Body of pancreas (tissue), 4 donors: Measurements from ENCODE around the gene KNSTRN. TPM values are rescaled to one million over a fixed set of nuclear protein-coding genes. Genes with fewer than 3 reads are reported as not detected.

Experiments used
- ATAC-seq: fragments of 150-250 bp; one replicate; pipeline ENCODE4 v1.9.1; 2016
- DNase-seq, 4 donors: peaks; one replicate each; pipeline ENCODE4 v3.0.0-alpha.2; 2019
- H3K27ac ChIP-seq, 4 donors: fragments of 200-600 bp; sonication (generic); 1 replicate in 3 of 4; 2 replicates in 1 of 4; pipeline versions ENCODE4 v1.5.1 to v1.6.1; 2016 to 2019; ENCODE audit warnings: mild to moderate bottlenecking in 1 of 4, mixed read lengths in 1 of 4, moderate library complexity in 1 of 4
- H3K27me3 ChIP-seq, 2 donors: fragments of 200-600 bp; sonication (generic); one replicate each; pipeline ENCODE4 v1.6.0; 2016; ENCODE audit warnings: mild to moderate bottlenecking in 1 of 2
- H3K36me3 ChIP-seq, 2 donors: fragments of 200-600 bp; sonication (generic); replicated peaks in 1 of 2; 2 replicates each; pipeline ENCODE4 v1.5.1; 2016; ENCODE audit warnings: low read depth in 2 of 2; ENCODE audit not compliant: insufficient read depth in 1 of 2
- H3K4me1 ChIP-seq: fragments of 200-600 bp; sonication (generic); one replicate; pipeline ENCODE4 v1.6.0; 2016
- H3K4me3 ChIP-seq, 2 donors: fragments of 200-600 bp; sonication (generic); 1 replicate in 1 of 2; 2 replicates in 1 of 2; pipeline ENCODE4 v1.5.1; 2016 to 2019
- H3K9me3 ChIP-seq, 3 donors: fragments of 200-600 bp; sonication (generic); 1 replicate in 2 of 3; 2 replicates in 1 of 3; pipeline ENCODE4 v1.5.1; 2016
- CTCF ChIP-seq, 7 experiments: fragments of 450-650 bp in 4 of 7; fragments of 200-600 bp in 3 of 7; sonication (generic) in 3 of 7; IDR thresholded peaks; one replicate each; pipeline ENCODE4 v1.5.1; 2016 to 2019; ENCODE audit warnings: antibody characterized with exemption in 7 of 7
- POLR2A ChIP-seq, 3 donors: fragments of 450-650 bp; IDR thresholded peaks; one replicate each; pipeline ENCODE4 v1.6.1; 2016; ENCODE audit warnings: antibody characterized with exemption in 3 of 3, mild to moderate bottlenecking in 2 of 3
- WGBS, 2 donors: methylation state at CpG; one replicate each; pipeline ENCODE4 v1.1.5; 2017; 5-methylcytosine and 5-hydroxymethylcytosine counted together
- intact Hi-C: fragments of 100-400 bp; cut with DNase I; formaldehyde crosslinking; loops from one replicate; pipeline ENCODE4 v1.15.1; 2023
- total RNA-seq, 2 donors: library from RNA; depleted of rRNA; stranded (reverse); fragments of >200 nt; gene quantifications; one replicate each; pipeline ENCODE4 v1.1.0, GENCODE V29; 2016

KNSTRN gene
- total RNA-seq, 2 donors from 2014 or later = 3.3 to 5.7 TPM

DNA sequence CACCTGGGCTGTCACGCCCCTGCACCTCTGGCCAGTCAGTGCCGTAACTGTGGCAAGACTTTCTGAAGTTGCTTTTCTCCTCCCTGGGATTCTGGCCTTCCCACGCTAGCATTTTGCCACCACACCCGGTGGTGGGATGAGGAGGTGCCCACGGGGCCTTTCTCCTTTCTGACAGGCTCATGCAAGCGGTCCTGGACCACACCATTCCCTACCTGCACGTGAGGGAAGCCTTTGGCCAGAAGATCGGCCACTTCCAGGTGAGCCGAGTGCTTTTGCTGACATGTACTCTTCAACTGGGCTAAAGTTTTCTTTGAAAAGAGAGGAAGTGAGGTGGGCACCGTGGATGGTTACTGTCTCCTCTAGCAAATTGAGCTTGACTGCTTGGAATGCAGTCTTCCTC is 32.7 kb downstream of the KNSTRN start:
- TF ChIP-seq POLR2A (IDR thresholded peaks at IDR 0.05) (no peak), CTCF (IDR thresholded peaks at IDR 0.05) (no peak)
- peaks cover 0 to 17% of the 10 kb centered on the region in 2 donors for H3K36me3 ChIP-seq
- intact Hi-C loops = loop anchor here (5.0 kb wide), 1 partner anchor 48 kb away; no protein-coding TSS in a partner anchor
- H3K4me3 ChIP-seq = no peak overlapping the region
- H3K27ac ChIP-seq = no peak overlapping the region
- ATAC-seq (no peak), DNase-seq (no peak)
- no peaks in the 10 kb centered on the region for H3K9me3 ChIP-seq
- peaks cover 24% of the 10 kb centered on the region for H3K4me1 ChIP-seq
- WGBS, 2 donors = 89 to 90% methylated on average over 1 to 10 of the region's 10 CpGs
- no peaks in the 10 kb centered on the region for H3K27me3 ChIP-seq

DNA sequence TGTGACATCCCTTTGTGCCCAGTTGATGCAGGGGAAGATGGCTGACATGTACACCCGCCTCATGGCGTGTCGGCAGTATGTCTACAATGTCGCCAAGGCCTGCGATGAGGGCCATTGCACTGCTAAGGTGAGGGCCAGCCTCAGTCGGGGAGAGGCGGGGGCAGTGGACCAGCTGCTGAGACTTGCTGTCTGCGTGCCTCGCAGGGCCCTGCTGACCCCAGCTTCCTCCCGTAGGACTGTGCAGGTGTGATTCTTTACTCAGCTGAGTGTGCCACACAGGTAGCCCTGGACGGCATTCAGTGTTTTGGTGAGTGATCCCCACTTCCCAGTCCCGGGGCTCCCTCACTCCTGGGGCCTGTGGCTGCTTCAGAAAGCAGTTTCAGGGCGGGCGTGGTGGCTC is 33.5 kb downstream of the KNSTRN start:
- intact Hi-C loops = loop anchor here (5.0 kb wide), 1 partner anchor 49 kb away; no protein-coding TSS in a partner anchor
- H3K36me3 ChIP-seq = peaks cover 0 to 15% of the 10 kb centered on the region in 2 donors
- 95 to 100% methylated on average over 4 to 13 of the region's 14 CpGs for WGBS, 2 donors

GRCh38 chr15:40418126-40418525 is 35.6 kb downstream of the KNSTRN start:
- H3K4me1 ChIP-seq = peaks cover 32% of the 10 kb centered on the region
- peaks cover 0 to 15% of the 10 kb centered on the region in 2 donors for H3K36me3 ChIP-seq
- 93 to 95% methylated on average over 7 to 10 of the region's 10 CpGs for WGBS, 2 donors
- H3K27me3 ChIP-seq = no peaks in the 10 kb centered on the region
- no peaks in the 10 kb centered on the region for H3K9me3 ChIP-seq
- ATAC-seq (no peak), DNase-seq (no peak)
- H3K27ac ChIP-seq = no peak overlapping the region
- H3K4me3 ChIP-seq = no peak overlapping the region
- intact Hi-C loops = loop anchor here (5.0 kb wide), 1 partner anchor 51 kb away; no protein-coding TSS in a partner anchor
- no peak for TF ChIP-seq CTCF (IDR thresholded peaks at IDR 0.05)
- TF ChIP-seq POLR2A (IDR thresholded peaks at IDR 0.05) = no peak

More for the DNA sequence above, 33.5 kb downstream of the KNSTRN start:
- no peaks in the 10 kb centered on the region for H3K27me3 ChIP-seq
- H3K27ac ChIP-seq = no peak overlapping the region
- H3K9me3 ChIP-seq = no peaks in the 10 kb centered on the region
- no peak for DNase-seq
- no peak for TF ChIP-seq POLR2A (IDR thresholded peaks at IDR 0.05)
- no peak for TF ChIP-seq CTCF (IDR thresholded peaks at IDR 0.05)
- H3K4me3 ChIP-seq = no peak overlapping the region
- H3K4me1 ChIP-seq = peaks cover 32% of the 10 kb centered on the region
- ATAC-seq = no peak

DNA sequence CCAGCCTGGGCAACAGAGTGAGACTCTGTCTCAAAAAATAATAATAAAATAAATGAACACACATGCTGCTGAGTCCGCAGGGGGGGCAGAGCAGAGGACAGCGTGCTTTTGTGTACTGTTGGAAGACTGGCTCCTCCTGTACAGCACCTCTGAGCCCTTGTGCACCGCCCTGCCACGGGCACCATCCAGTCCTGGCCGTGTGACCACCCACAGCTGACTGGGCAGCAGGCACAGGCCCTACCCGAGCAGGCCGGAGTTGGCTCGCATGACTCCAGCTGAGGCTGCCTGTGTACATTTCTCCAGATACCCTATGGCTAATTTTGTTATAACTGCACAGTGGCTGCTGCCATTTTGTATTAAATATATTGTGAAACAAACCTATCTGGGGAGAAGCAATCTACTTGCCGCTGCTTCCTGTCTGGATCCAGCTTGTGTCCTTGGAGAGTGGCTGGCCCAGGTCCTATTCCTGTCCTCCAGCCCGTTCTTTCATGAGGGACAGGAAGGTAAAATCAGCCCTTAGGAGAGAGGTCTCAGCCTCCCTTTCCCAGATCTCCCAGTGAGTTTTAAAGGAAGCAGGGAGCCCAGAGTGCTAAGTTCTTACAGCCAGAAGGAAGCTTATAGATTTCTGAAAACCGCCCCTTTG is 37.7 kb downstream of the KNSTRN start:
- Histone ChIP-seq H3K4me1 (peaks cover 32% of the 10 kb centered on the region), H3K36me3 (peaks cover 0 to 9% of the 10 kb centered on the region in 2 donors), H3K27ac (peak overlapping the region; percentile 56 to 80 (median 64)), H3K27me3 (no peaks in the 10 kb centered on the region), H3K4me3 (no peak overlapping the region), H3K9me3 (no peaks in the 10 kb centered on the region)
- 14 to 29% methylated on average over 1 to 11 of the region's 11 CpGs for WGBS, 2 donors
- TF ChIP-seq POLR2A (IDR thresholded peaks at IDR 0.05) = peak in 1 of 3 donors; percentile 16
- TF ChIP-seq CTCF (IDR thresholded peaks at IDR 0.05) = peak in 2 of 7 experiments; percentile 10 to 32
- peak; percentile 62 for ATAC-seq
- DNase-seq = peak; percentile 68 to 87 (median 82)
- intact Hi-C loops = loop anchor here (5.0 kb wide), 1 partner anchor 138 kb away; the partner anchor contains the start of gene ANKRD63
